ENCODE data around the gene CCDC40.

DNA sequence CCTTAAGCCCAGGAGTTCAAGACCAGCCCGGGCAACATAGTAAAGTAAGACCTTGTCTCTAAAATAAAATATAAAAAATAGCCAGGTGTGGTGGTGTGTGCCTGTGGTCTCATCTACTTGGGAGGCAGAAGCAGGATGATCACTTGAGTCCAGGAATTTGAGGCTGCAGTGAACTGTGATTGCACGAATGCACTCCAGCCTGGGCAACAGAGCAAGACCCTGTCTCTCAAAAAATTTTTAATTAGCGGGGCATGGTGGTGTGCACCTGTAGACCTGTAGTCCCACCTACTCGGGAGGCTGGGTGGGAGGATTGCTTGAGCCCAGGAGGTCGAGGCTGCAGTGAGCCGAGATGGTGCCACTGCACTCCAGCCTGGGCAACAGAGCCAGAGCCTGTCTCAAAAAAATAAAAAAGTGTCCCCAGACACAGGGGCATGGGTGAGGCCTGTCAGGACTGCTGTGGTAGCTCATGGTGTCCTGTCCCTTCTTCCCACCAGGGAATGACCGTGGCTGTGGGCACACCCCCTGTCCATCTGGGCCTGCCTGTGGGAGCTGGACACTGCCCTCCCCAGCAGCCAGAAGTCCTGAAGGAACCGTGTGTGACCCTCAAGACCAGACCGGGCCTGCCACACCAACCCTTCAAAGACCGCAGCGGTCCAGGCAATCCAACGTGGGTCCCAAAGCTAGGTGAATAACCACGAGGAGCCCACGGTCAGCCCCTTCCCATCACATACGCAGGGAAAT, 34.1 kb downstream of the CCDC40 start:
- TF ChIP-seq POLR2AphosphoS5 (IDR thresholded peaks at IDR 0.05), result no peak
- TF ChIP-seq POLR2A (IDR thresholded peaks at IDR 0.05), result no peak
